Measurements from ENCODE around the gene TPST2. TPM values are rescaled to one million over a fixed set of nuclear protein-coding genes. Genes with fewer than 3 reads are reported as not detected.

Gene TPST2
- total and polyA plus RNA-seq, 2 of the 4 experiments (the other 2 are of a cell fraction), result 42.5 to 63.6 TPM

DNA sequence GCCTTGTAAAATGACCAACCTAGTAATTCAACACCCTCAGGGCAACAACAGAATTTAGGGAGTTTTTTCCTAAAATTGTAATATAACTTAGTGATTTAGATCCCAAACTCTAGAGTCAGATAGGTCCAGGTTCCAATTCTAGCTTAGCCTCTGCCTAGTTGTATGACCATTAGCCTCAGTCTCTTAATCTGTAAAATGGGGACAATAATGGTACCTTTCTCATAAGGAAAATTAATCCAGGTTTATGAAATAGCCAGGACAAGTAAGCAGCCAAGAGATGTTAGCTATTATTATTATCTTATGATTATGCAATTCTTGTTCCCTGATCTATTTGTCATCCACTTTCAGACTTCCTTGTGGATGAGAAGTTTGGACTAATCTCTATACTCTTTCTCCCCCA, 81.8 kb downstream of the TPST2 start:
- intact Hi-C loops (cut with micrococcal nuclease) (no loop called here), in situ Hi-C loops (cut with MboI; ENCODE audit: low sequenced_read_pairs) (no loop called here), dilution Hi-C loops (cut with HindIII; ENCODE audit: low sequenced_read_pairs, unreplicated experiment) (no loop called here)
- Histone ChIP-seq H3K79me1 (ENCODE audit: low read depth in 1 of 2, low read length in 2 of 2) (peaks cover 16 to 30% of the 10 kb centered on the region in 2 experiments), H3K4me1 (ENCODE audit: control insufficient read depth, insufficient read depth, low read length) (peaks cover 2% of the 10 kb centered on the region), H3K4me3 (ENCODE audit: insufficient read depth, low read depth, low read length) (no peak overlapping the region), H2AK9ac (replicated peaks; ENCODE audit: low read depth, low read length, poor library complexity) (no peak overlapping the region), H3K4ac (ENCODE audit: low read depth, low read length) (no peak overlapping the region), H2AFZ (replicated peaks; ENCODE audit: low read length, poor library complexity) (no peak overlapping the region), H3K4me2 (ENCODE audit: low read depth, low read length) (no peak overlapping the region), H3K9me1 (ENCODE audit: insufficient read depth, low read length) (peaks cover 2% of the 10 kb centered on the region; the same call in 1 of the 2 replicates), H3K18ac (ENCODE audit: low read depth, low read length) (no peak overlapping the region), H3K9me3 (ENCODE audit: control insufficient read depth, insufficient read depth, low read length) (no peaks in the 10 kb centered on the region), H2BK20ac (ENCODE audit: low read depth, low read length) (no peak overlapping the region), H3K23ac (ENCODE audit: low read depth, low read length) (no peak overlapping the region), H4K20me1 (ENCODE audit: insufficient read depth, low read length) (peaks cover 3% of the 10 kb centered on the region; the same call in 1 of the 2 replicates), H3K27me3 (ENCODE audit: control insufficient read depth, insufficient read depth, low read length) (no peaks in the 10 kb centered on the region), H2BK5ac (ENCODE audit: low read depth, low read length, poor library complexity, severe bottlenecking) (no peak overlapping the region), H3K56ac (ENCODE audit: extremely low read depth, insufficient read depth, low read length) (no peak overlapping the region), H2AK5ac (ENCODE audit: low read depth, low read length) (no peak overlapping the region), H3K27ac (ENCODE audit: insufficient read depth, low read length) (no peak overlapping the region), H3K36me3 (ENCODE audit: control insufficient read depth, insufficient read depth, low read length) (peaks cover 43% of the 10 kb centered on the region), H3K14ac (replicated peaks; ENCODE audit: low read depth, low read length) (no peak overlapping the region), H2BK15ac (ENCODE audit: low read depth, low read length) (no peak overlapping the region), H3K9ac (ENCODE audit: low read depth, low read length) (no peak overlapping the region), H4K8ac (ENCODE audit: low read depth in 2 of 2, low read length in 2 of 2) (no peak overlapping the region), H4K5ac (ENCODE audit: low read depth, low read length) (no peak overlapping the region), H2BK120ac (ENCODE audit: low read depth, low read length) (no peak overlapping the region), H4K91ac (ENCODE audit: insufficient read depth, low read depth, low read length) (no peak overlapping the region)
- POLR2A ChIA-PET (ENCODE audit: unreplicated experiment), result no interaction called here
- no TSS peak for BruUV-seq (replicated peaks)
- TF ChIP-seq RAD21 (IDR thresholded peaks at IDR 0.05; ENCODE audit: low read length) (no peak), POLR2A (IDR thresholded peaks at IDR 0.05; ENCODE audit: low read depth, low read length) (no peak), BHLHE40 (IDR thresholded peaks at IDR 0.05; ENCODE audit: low read depth, low read length) (no peak), MAFK (IDR thresholded peaks at IDR 0.05; ENCODE audit: low read depth, low read length) (no peak), MAZ (IDR thresholded peaks at IDR 0.05; ENCODE audit: borderline replicate concordance, low read depth, low read length) (no peak), RCOR1 (IDR thresholded peaks at IDR 0.05; ENCODE audit: insufficient replicate concordance, low read length) (no peak), MXI1 (IDR thresholded peaks at IDR 0.05; ENCODE audit: borderline replicate concordance, low read depth, low read length) (no peak), SMC3 (IDR thresholded peaks at IDR 0.05; ENCODE audit: low read depth, low read length) (no peak), FOS (IDR thresholded peaks at IDR 0.05; ENCODE audit: low read depth, low read length) (no peak), CEBPB (IDR thresholded peaks at IDR 0.05; ENCODE audit: low read depth, low read length) (no peak), CHD1 (IDR thresholded peaks at IDR 0.05; ENCODE audit: low read depth, low read length) (no peak), USF2 (IDR thresholded peaks at IDR 0.05; ENCODE audit: low read depth, low read length) (no peak), ELK1 (IDR thresholded peaks at IDR 0.05; ENCODE audit: borderline replicate concordance, low read depth, low read length) (no peak), RFX5 (IDR thresholded peaks at IDR 0.05; ENCODE audit: low read depth, low read length) (no peak), NFE2L2 (IDR thresholded peaks at IDR 0.05; ENCODE audit: low read depth, low read length) (no peak)
- TF ChIP-seq, protein P1, sequence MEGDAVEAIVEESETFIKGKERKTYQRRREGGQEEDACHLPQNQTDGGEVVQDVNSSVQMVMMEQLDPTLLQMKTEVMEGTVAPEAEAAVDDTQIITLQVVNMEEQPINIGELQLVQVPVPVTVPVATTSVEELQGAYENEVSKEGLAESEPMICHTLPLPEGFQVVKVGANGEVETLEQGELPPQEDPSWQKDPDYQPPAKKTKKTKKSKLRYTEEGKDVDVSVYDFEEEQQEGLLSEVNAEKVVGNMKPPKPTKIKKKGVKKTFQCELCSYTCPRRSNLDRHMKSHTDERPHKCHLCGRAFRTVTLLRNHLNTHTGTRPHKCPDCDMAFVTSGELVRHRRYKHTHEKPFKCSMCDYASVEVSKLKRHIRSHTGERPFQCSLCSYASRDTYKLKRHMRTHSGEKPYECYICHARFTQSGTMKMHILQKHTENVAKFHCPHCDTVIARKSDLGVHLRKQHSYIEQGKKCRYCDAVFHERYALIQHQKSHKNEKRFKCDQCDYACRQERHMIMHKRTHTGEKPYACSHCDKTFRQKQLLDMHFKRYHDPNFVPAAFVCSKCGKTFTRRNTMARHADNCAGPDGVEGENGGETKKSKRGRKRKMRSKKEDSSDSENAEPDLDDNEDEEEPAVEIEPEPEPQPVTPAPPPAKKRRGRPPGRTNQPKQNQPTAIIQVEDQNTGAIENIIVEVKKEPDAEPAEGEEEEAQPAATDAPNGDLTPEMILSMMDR (conservative IDR thresholded peaks at IDR 0.05; ENCODE audit: low read depth, low read length), result no peak
- CTCF ChIA-PET, result interaction anchor here (0.5 to 0.7 kb wide), 2 partner anchors 363 to 1928 kb away, joined by 3 to 5 read pairs; no protein-coding TSS in a partner anchor
- ATAC-seq (ENCODE audit: low read depth) (no peak), DNase-seq (no peak)
